ENCODE measurements around the gene TIMM23. TPM values are rescaled to one million over a fixed set of nuclear protein-coding genes. Genes with fewer than 3 reads are reported as not detected.

Gene TIMM23
- total and polyA plus RNA-seq, 10 of the 15 experiments (the other 5 are each of a cell fraction or from before 2014, with no cell fraction given), result 90.0 to 228 (median 120) TPM

DNA sequence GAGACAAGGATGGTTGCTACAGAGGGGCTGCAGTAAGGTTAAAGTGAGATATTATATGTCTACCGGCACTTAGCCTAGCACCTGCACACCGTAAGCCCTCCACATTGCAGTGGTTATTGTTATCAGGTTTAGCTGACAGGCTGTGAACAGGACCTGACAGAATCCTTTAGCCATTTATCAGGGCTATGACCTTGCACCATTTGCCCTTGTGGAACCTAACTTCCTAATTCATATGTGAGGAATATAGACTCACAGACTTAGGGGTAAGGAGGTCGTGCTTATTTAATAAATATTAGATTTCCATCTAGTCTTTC, 48.0 kb downstream of the TIMM23 start:
- TF ChIP-seq, protein P1, sequence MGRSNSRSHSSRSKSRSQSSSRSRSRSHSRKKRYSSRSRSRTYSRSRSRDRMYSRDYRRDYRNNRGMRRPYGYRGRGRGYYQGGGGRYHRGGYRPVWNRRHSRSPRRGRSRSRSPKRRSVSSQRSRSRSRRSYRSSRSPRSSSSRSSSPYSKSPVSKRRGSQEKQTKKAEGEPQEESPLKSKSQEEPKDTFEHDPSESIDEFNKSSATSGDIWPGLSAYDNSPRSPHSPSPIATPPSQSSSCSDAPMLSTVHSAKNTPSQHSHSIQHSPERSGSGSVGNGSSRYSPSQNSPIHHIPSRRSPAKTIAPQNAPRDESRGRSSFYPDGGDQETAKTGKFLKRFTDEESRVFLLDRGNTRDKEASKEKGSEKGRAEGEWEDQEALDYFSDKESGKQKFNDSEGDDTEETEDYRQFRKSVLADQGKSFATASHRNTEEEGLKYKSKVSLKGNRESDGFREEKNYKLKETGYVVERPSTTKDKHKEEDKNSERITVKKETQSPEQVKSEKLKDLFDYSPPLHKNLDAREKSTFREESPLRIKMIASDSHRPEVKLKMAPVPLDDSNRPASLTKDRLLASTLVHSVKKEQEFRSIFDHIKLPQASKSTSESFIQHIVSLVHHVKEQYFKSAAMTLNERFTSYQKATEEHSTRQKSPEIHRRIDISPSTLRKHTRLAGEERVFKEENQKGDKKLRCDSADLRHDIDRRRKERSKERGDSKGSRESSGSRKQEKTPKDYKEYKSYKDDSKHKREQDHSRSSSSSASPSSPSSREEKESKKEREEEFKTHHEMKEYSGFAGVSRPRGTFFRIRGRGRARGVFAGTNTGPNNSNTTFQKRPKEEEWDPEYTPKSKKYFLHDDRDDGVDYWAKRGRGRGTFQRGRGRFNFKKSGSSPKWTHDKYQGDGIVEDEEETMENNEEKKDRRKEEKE (IDR thresholded peaks at IDR 0.05), result no peak
- TF ChIP-seq PML (IDR thresholded peaks at IDR 0.05; ENCODE audit: low read length), result no peak
- TF ChIP-seq WRNIP1 (IDR thresholded peaks at IDR 0.05; ENCODE audit: borderline replicate concordance, low read depth, low read length), result no peak
- TF ChIP-seq HDAC6 (IDR thresholded peaks at IDR 0.05; ENCODE audit: unreplicated experiment), result no peak
- TF ChIP-seq, protein P2, sequence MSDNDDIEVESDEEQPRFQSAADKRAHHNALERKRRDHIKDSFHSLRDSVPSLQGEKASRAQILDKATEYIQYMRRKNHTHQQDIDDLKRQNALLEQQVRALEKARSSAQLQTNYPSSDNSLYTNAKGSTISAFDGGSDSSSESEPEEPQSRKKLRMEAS (IDR thresholded peaks at IDR 0.05; ENCODE audit: low read depth, low read length), result no peak
- TF ChIP-seq YBX1 (IDR thresholded peaks at IDR 0.05), result no peak
- no peak for TF ChIP-seq KLF5 (IDR thresholded peaks at IDR 0.05; ENCODE audit: partially characterized antibody)
- TF ChIP-seq SRF (IDR thresholded peaks at IDR 0.05; ENCODE audit: low read depth in 2 of 2, low read length in 2 of 2), result no peak
- no peak for TF ChIP-seq JUNB (IDR thresholded peaks at IDR 0.05)
- TF ChIP-seq ASH2L (IDR thresholded peaks at IDR 0.05; ENCODE audit: borderline replicate concordance, low read depth), result no peak
- TF ChIP-seq, protein P3, sequence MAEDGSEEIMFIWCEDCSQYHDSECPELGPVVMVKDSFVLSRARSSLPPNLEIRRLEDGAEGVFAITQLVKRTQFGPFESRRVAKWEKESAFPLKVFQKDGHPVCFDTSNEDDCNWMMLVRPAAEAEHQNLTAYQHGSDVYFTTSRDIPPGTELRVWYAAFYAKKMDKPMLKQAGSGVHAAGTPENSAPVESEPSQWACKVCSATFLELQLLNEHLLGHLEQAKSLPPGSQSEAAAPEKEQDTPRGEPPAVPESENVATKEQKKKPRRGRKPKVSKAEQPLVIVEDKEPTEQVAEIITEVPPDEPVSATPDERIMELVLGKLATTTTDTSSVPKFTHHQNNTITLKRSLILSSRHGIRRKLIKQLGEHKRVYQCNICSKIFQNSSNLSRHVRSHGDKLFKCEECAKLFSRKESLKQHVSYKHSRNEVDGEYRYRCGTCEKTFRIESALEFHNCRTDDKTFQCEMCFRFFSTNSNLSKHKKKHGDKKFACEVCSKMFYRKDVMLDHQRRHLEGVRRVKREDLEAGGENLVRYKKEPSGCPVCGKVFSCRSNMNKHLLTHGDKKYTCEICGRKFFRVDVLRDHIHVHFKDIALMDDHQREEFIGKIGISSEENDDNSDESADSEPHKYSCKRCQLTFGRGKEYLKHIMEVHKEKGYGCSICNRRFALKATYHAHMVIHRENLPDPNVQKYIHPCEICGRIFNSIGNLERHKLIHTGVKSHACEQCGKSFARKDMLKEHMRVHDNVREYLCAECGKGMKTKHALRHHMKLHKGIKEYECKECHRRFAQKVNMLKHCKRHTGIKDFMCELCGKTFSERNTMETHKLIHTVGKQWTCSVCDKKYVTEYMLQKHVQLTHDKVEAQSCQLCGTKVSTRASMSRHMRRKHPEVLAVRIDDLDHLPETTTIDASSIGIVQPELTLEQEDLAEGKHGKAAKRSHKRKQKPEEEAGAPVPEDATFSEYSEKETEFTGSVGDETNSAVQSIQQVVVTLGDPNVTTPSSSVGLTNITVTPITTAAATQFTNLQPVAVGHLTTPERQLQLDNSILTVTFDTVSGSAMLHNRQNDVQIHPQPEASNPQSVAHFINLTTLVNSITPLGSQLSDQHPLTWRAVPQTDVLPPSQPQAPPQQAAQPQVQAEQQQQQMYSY (CRISPR knock-in tag; IDR thresholded peaks at IDR 0.05), result no peak
- 0 out of 2 replicates have a peak overlapping the region, but pooled peaks have one; percentile 0 for H3K4me3 ChIP-seq
- peaks cover 4 to 12% of the 10 kb centered on the region in 2 experiments; a peak in 3 of 4 replicates for H3K36me3 ChIP-seq (ENCODE audit: control insufficient read depth in 2 of 2, insufficient read depth in 2 of 2, low read length in 1 of 2)
- intact Hi-C loops (cut with micrococcal nuclease; ENCODE audit: unreplicated experiment) (loop anchor here (5.0 to 10.0 kb wide), 2 partner anchors 556 to 768 kb away; no protein-coding TSS in a partner anchor), in situ Hi-C loops (cut with MboI) (loop anchor here (10.0 kb wide), 1 partner anchor 1016 kb away; the partner anchor contains the start of gene ZNF22)
- peak overlapping the region; percentile 1; the same call in 1 of the 2 replicates for H3K9ac ChIP-seq (ENCODE audit: control insufficient read depth, insufficient read depth, low read length)
- POLR2A ChIA-PET, result no interaction called here
- no peaks in the 10 kb centered on the region for H3K27me3 ChIP-seq (replicated peaks in 1 of 2; ENCODE audit: control insufficient read depth in 2 of 2, insufficient read depth in 2 of 2, low read length in 1 of 2)
- CTCF ChIA-PET, result interaction anchor here (1.1 to 6.7 kb wide), 6 partner anchors 8 to 785 kb away, joined by 3 to 60 read pairs (median 4); partner anchors contain the start of gene NCOA4
- DNase-seq (ENCODE audit: low read depth, low spot score) (no peak), ATAC-seq (no peak), FAIRE-seq (no peak)
- WGBS (ENCODE audit: insufficient coverage, insufficient replicate concordance, low lambda C conversion rate, missing lambda C conversion rate), result 96% methylated on average over 3 of the region's 3 CpGs
- SMC1A ChIA-PET (ENCODE audit: uncharacterized antibody, unreplicated experiment), result interaction anchor here (0.7 to 1.2 kb wide), 5 partner anchors 8 to 770 kb away, joined by 3 to 5 read pairs (median 3); no protein-coding TSS in a partner anchor
- H3K79me2 ChIP-seq (ENCODE audit: control insufficient read depth, insufficient read depth, low read length), result peaks cover 85% of the 10 kb centered on the region
- BruUV-seq (replicated peaks), result no TSS peak
- H3K4me1 ChIP-seq (ENCODE audit: control insufficient read depth, insufficient read depth, low read length), result peaks cover 12% of the 10 kb centered on the region
- H2AFZ ChIP-seq (ENCODE audit: control insufficient read depth, low read depth, low read length), result no peak overlapping the region
- H3K27ac ChIP-seq (ENCODE audit: control insufficient read depth, insufficient read depth), result peak overlapping the region; percentile 64
- RAD21 ChIA-PET (ENCODE audit: unreplicated experiment), result no interaction called here
- H3K4me2 ChIP-seq (ENCODE audit: control insufficient read depth, insufficient read depth), result peak overlapping the region; percentile 60
- H3K9me3 ChIP-seq (replicated peaks; ENCODE audit: control insufficient read depth, insufficient read depth, low read length), result no peaks in the 10 kb centered on the region
- no peaks in the 10 kb centered on the region; the same call in 1 of the 2 replicates for H4K20me1 ChIP-seq (ENCODE audit: control insufficient read depth, insufficient read depth)
